Measurements from ENCODE around the gene TCF25. TPM values are rescaled to one million over a fixed set of nuclear protein-coding genes. Genes with fewer than 3 reads are reported as not detected.
A peak's percentile ranks its signal among the peaks of the same experiment; 100 is the strongest.

Gene TCF25
- total and polyA plus RNA-seq, 5 donors from 2014 or later, result 75.2 to 431 (median 78.5) TPM

DNA sequence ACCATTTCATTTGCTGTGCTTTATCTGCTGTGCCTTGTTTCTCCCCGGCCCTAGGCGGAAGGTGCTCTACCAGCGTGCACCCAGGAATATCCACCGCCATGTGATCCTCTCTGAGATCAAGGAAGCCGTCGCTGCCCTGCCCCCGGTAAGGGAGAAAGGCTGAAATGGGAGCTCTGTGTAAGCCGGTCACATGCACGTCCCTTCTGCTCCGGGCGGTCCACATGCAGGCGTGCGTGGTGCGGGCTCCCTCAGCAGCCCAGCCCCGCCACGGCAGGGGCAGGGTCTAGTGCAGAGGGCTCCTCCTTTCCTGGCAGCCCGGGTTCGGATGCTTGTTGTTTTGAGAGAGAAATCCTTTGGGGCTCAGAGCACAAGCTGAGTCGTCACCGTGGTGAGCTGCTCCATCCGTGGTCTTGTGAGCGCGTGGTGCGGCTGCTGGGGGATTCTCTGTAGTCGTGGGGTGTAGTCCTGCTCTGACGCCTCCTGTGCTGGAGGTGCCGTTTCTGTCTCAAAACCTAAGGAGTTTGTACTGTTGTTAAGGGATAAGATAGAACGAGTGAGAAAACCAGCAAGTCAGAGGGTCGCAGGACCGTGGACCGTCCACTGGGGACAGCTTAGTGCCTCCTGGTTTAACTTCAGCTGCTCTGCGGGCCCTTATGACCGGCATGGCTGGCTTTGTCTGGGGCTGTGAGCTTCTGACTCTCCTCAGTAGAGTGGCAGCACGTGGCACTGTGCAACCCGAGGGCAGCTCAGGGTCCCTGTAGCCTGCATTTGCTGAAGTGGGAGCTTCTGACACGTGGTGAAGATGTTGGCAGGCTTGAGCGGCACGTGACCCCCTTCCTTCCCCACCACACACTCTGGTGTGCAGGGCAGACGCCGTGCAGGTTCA is 33.0 kb downstream of the TCF25 start:
- peaks cover 37% of the 10 kb centered on the region for H3K36me3 ChIP-seq (ENCODE audit: control insufficient read depth, insufficient read depth, low read length)
- no peak overlapping the region for H3K27ac ChIP-seq (ENCODE audit: insufficient read depth, low read length, poor library complexity, severe bottlenecking)
- no peak overlapping the region for H3K4me3 ChIP-seq (ENCODE audit: low read depth, low read length)
- Mint-ChIP-seq H3K4me1 (peaks cover 0 to 7% (median 2%) of the 10 kb centered on the region in 4 donors), H3K27me3 (no peaks in the 10 kb centered on the region), H3K27ac (peak overlapping the region in 1 of 3 donors; percentile 14), H3K9me3 (no peaks in the 10 kb centered on the region), H3K36me3 (peaks cover 13% of the 10 kb centered on the region), H3K4me3 (no peak overlapping the region)
- ATAC-seq (ENCODE audit: low read depth in 2 of 2) (no peak), DNase-seq (no peak)
- H3K27me3 ChIP-seq (ENCODE audit: control insufficient read depth, insufficient read depth, low read length), result no peaks in the 10 kb centered on the region
- H3K4me1 ChIP-seq (ENCODE audit: control insufficient read depth, insufficient read depth, low read length, poor library complexity, severe bottlenecking), result no peaks in the 10 kb centered on the region
- H3K9me3 ChIP-seq (ENCODE audit: control insufficient read depth in 2 of 2, low read length in 2 of 2), result no peaks in the 10 kb centered on the region

DNA sequence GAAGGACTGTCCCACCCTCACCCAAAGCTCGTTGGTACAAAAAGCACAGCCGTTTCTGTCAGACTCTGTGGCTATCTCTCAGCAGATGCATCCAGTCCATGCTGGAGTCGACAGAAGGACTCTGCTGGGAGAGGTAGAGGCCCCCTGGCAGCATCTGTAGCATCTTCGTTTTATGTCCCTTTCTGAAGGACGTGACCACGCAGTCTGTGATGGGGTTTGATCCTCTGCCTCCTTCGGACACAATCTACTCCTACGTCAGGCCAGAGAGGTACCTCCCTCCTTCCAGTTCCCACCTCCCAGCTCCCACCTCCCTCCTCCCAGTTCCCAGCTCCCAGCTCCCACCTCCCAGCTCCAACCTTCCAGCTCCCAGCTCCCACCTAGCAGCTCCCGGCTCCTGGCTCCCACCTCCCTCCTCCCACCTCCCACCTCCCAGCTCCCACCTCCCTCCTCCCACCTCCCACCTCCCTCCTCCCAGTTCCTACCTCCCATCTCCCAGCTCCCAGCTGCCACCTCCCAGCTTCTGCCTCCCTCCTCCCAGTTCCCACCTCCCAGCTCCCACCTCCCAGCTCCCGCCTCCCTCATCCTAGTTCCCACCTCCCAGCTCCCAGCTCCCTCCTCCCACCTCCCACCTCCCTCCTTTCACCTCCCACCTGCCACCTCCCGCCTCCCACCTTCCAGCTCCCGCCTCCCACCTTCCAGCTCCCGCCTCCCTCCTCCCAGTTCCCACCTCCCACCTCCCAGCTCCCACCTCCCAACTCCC is 33.8 kb downstream of the TCF25 start:
- Mint-ChIP-seq H3K9me3 (no peaks in the 10 kb centered on the region), H3K36me3 (peaks cover 13% of the 10 kb centered on the region), H3K4me1 (peaks cover 0 to 8% (median 2%) of the 10 kb centered on the region in 4 donors), H3K27ac (peak overlapping the region in 1 of 3 donors; percentile 14), H3K4me3 (no peak overlapping the region), H3K27me3 (no peaks in the 10 kb centered on the region)
- ATAC-seq (ENCODE audit: low read depth in 2 of 2) (no peak), DNase-seq (no peak)
- H3K27ac ChIP-seq (ENCODE audit: insufficient read depth, low read length, poor library complexity, severe bottlenecking), result no peak overlapping the region
- H3K4me3 ChIP-seq (ENCODE audit: low read depth, low read length), result no peak overlapping the region
- no peaks in the 10 kb centered on the region for H3K9me3 ChIP-seq (ENCODE audit: control insufficient read depth in 2 of 2, low read length in 2 of 2)
- peaks cover 37% of the 10 kb centered on the region for H3K36me3 ChIP-seq (ENCODE audit: control insufficient read depth, insufficient read depth, low read length)
- no peaks in the 10 kb centered on the region for H3K27me3 ChIP-seq (ENCODE audit: control insufficient read depth, insufficient read depth, low read length)
- H3K4me1 ChIP-seq (ENCODE audit: control insufficient read depth, insufficient read depth, low read length, poor library complexity, severe bottlenecking), result no peaks in the 10 kb centered on the region

DNA sequence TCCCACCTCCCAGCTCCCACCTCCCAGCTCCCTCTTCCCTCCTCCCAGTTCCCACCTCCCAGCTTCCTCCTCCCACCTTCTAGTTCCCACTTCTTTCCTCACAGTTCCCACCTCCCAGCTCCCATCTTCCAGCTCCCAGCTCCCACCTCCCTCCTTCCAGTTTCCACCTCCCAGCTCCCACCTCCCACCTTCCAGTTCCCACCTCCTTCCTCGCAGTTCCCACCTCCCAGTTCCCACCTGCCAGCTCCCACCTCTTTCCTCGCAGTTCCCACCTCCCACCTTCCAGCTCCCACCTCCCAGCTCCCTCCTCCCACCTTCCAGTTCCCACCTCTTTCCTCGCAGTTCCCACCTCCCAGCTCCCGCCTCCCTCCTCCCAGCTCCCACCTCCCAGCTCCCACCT is 34.8 kb downstream of the TCF25 start:
- no peaks in the 10 kb centered on the region for H3K27me3 ChIP-seq (ENCODE audit: control insufficient read depth, insufficient read depth, low read length)
- Mint-ChIP-seq H3K4me1 (peaks cover 0 to 8% (median 2%) of the 10 kb centered on the region in 4 donors), H3K4me3 (no peak overlapping the region), H3K27me3 (no peaks in the 10 kb centered on the region), H3K27ac (no peak overlapping the region), H3K36me3 (peaks cover 15% of the 10 kb centered on the region), H3K9me3 (no peaks in the 10 kb centered on the region)
- H3K4me3 ChIP-seq (ENCODE audit: low read depth, low read length), result no peak overlapping the region
- no peaks in the 10 kb centered on the region for H3K4me1 ChIP-seq (ENCODE audit: control insufficient read depth, insufficient read depth, low read length, poor library complexity, severe bottlenecking)
- DNase-seq, result no peak
- no peak overlapping the region for H3K27ac ChIP-seq (ENCODE audit: insufficient read depth, low read length, poor library complexity, severe bottlenecking)
- peaks cover 33% of the 10 kb centered on the region for H3K36me3 ChIP-seq (ENCODE audit: control insufficient read depth, insufficient read depth, low read length)
- no peak for ATAC-seq (ENCODE audit: low read depth in 2 of 2)
- no peaks in the 10 kb centered on the region for H3K9me3 ChIP-seq (ENCODE audit: control insufficient read depth in 2 of 2, low read length in 2 of 2)

DNA sequence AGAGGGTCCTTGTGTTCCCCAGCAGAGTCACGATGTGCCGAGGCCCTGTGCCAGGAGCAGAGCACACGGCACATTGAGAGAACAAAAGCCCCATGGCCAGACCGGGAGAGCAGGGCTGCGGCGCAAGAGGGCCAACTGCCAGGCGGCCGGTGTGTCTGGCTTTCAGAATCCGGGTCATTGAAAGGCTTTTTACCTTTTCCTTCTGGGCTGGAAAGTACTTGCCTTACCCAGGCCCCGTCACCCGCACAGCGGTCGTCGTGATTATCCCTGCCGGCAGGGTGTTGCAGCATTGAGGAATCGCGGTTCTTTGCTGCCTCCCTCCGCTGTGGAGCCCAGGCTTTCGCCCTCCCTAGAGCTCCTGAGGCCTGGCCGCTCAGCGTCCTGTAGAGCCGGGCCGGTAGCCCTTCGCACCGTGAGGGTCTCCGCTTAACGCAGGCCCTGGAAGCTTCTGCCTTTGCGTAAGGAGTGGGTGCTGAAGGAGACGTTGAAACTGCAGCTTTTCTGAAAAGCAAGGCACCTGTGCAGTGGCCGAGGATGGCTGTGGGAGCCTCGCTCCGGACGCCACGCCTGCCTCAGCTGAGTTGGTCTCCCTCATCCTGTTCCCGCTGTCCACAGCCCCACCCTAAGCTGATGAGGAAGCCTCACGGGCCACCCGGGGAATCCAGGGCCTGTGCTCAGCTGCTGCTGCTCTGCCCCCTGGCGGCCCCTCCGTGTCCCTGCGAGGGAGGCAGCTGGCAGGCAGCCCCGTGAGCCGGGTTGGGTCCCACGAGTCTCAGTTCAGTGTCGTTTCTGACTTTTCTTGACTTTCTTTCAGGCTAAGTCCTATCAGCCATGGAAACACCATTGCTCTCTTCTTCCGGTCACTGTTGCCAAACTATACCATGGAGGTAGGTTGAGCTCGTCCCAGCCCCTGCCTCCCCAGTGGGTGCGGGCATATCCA is 36.7 kb downstream of the TCF25 start:
- peaks cover 0 to 12% (median 4%) of the 10 kb centered on the region in 4 donors for H3K4me1 Mint-ChIP-seq
- H3K9me3 ChIP-seq (ENCODE audit: control insufficient read depth in 2 of 2, low read length in 2 of 2), result no peaks in the 10 kb centered on the region
- no peak overlapping the region for H3K4me3 Mint-ChIP-seq
- no peak overlapping the region for H3K4me3 ChIP-seq (ENCODE audit: low read depth, low read length)
- peak; percentile 70 to 76 for ATAC-seq (ENCODE audit: low read depth in 2 of 2)
- H3K4me1 ChIP-seq (ENCODE audit: control insufficient read depth, insufficient read depth, low read length, poor library complexity, severe bottlenecking), result no peaks in the 10 kb centered on the region
- H3K27ac ChIP-seq (ENCODE audit: insufficient read depth, low read length, poor library complexity, severe bottlenecking), result no peak overlapping the region
- no peaks in the 10 kb centered on the region for H3K27me3 Mint-ChIP-seq
- peak; percentile 39 to 65 (median 64) for DNase-seq
- H3K36me3 Mint-ChIP-seq, result peaks cover 16% of the 10 kb centered on the region
- H3K27ac Mint-ChIP-seq, result no peak overlapping the region
- no peaks in the 10 kb centered on the region for H3K9me3 Mint-ChIP-seq
- no peaks in the 10 kb centered on the region for H3K27me3 ChIP-seq (ENCODE audit: control insufficient read depth, insufficient read depth, low read length)
- peaks cover 22% of the 10 kb centered on the region for H3K36me3 ChIP-seq (ENCODE audit: control insufficient read depth, insufficient read depth, low read length)

DNA sequence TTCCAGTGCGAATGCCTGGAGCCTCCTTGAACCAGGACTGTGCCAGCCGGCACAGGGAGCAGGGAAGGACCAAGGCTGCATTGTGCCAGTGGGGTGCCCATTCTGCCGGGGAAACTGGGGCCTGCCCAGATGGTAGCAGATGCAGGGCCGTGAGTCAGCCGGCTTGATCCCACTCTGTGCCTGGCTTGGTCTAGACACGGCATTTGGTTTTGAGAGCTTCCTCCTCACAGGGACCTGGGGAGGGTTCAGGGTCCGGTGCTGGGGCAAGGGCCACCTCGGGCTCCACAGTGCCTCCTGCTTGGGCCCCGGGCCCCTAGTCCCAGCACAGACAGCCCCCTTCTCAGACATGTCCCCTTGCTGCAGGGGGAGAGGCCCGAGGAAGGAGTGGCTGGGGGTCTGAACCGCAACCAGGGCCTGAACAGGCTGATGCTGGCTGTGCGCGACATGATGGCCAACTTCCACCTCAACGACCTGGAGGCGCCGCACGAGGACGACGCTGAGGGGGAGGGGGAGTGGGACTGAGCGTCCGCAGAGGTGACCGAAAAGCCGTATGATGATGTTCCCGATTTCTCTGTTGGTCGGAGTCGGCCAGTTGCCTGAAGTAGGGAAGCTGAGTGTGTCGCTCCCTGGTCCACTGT is 37.4 kb downstream of the TCF25 start:
- ATAC-seq (ENCODE audit: low read depth in 2 of 2) (no peak), DNase-seq (no peak)
- Mint-ChIP-seq H3K27me3 (no peaks in the 10 kb centered on the region), H3K27ac (no peak overlapping the region), H3K36me3 (peaks cover 10% of the 10 kb centered on the region), H3K4me3 (no peak overlapping the region), H3K4me1 (peaks cover 0 to 12% (median 4%) of the 10 kb centered on the region in 4 donors), H3K9me3 (no peaks in the 10 kb centered on the region)
- no peaks in the 10 kb centered on the region for H3K27me3 ChIP-seq (ENCODE audit: control insufficient read depth, insufficient read depth, low read length)
- no peaks in the 10 kb centered on the region for H3K9me3 ChIP-seq (ENCODE audit: control insufficient read depth in 2 of 2, low read length in 2 of 2)
- H3K4me3 ChIP-seq (ENCODE audit: low read depth, low read length), result no peak overlapping the region
- H3K36me3 ChIP-seq (ENCODE audit: control insufficient read depth, insufficient read depth, low read length), result peaks cover 16% of the 10 kb centered on the region
- no peak overlapping the region for H3K27ac ChIP-seq (ENCODE audit: insufficient read depth, low read length, poor library complexity, severe bottlenecking)
- H3K4me1 ChIP-seq (ENCODE audit: control insufficient read depth, insufficient read depth, low read length, poor library complexity, severe bottlenecking), result no peaks in the 10 kb centered on the region

DNA sequence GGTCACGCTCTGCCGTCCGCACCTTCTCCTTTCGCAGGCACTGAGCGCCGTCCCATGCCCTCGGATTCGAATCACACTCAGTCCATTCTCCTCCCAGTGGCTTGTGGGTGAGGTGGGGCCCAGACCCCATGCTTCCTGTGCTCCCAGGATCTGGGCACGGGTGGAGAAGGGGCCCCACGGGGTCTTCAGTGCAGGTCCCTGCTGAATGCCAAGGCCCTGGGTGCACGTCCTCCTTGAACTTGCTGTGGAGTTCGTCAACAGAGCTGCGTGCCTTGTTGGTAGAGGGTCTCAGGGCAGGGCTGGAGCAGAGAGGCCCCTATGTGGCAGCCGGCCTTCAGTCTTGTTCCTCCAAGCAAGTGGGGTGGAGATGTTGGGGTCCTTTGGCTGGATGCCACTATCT is 38.0 kb downstream of the TCF25 start:
- peaks cover 5% of the 10 kb centered on the region for H3K36me3 Mint-ChIP-seq
- peaks cover 0 to 14% (median 6%) of the 10 kb centered on the region in 4 donors for H3K4me1 Mint-ChIP-seq
- Histone ChIP-seq H3K36me3 (ENCODE audit: control insufficient read depth, insufficient read depth, low read length) (peaks cover 10% of the 10 kb centered on the region), H3K9me3 (ENCODE audit: control insufficient read depth in 2 of 2, low read length in 2 of 2) (no peaks in the 10 kb centered on the region), H3K4me3 (ENCODE audit: low read depth, low read length) (no peak overlapping the region), H3K27me3 (ENCODE audit: control insufficient read depth, insufficient read depth, low read length) (no peaks in the 10 kb centered on the region), H3K4me1 (ENCODE audit: control insufficient read depth, insufficient read depth, low read length, poor library complexity, severe bottlenecking) (peaks cover 1% of the 10 kb centered on the region), H3K27ac (ENCODE audit: insufficient read depth, low read length, poor library complexity, severe bottlenecking) (no peak overlapping the region)
- no peaks in the 10 kb centered on the region for H3K9me3 Mint-ChIP-seq
- H3K27ac Mint-ChIP-seq, result no peak overlapping the region
- ATAC-seq (ENCODE audit: low read depth in 2 of 2), result no peak
- no peaks in the 10 kb centered on the region for H3K27me3 Mint-ChIP-seq
- no peak overlapping the region for H3K4me3 Mint-ChIP-seq
- DNase-seq, result no peak

DNA sequence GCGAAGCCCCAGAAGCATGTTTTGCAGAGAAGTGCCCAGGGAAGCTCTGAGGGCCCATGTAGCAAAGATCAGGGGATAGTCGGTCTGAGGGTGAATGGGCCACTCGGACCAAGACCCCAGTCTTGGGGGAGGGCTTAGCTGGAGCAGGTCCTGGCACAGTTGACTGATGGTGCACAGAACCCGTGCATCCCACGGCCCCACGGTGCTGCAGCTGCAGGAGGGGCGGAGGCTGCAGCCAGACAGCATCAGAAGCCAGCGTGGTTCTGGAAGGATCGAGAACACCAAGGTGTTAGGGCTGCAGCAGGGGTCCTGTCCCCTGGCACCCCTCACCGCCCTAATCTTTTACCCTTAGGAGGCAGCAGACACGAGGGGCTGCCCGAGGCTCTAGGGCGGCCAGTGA is 38.8 kb downstream of the TCF25 start:
- no peak overlapping the region for H3K27ac Mint-ChIP-seq
- peaks cover 0 to 17% (median 7%) of the 10 kb centered on the region in 4 donors for H3K4me1 Mint-ChIP-seq
- ATAC-seq (ENCODE audit: low read depth in 2 of 2) (no peak), DNase-seq (no peak)
- peaks cover 6% of the 10 kb centered on the region for H3K4me1 ChIP-seq (ENCODE audit: control insufficient read depth, insufficient read depth, low read length, poor library complexity, severe bottlenecking)
- no peaks in the 10 kb centered on the region for H3K9me3 ChIP-seq (ENCODE audit: control insufficient read depth in 2 of 2, low read length in 2 of 2)
- H3K36me3 ChIP-seq (ENCODE audit: control insufficient read depth, insufficient read depth, low read length), result peaks cover 6% of the 10 kb centered on the region
- no peaks in the 10 kb centered on the region for H3K27me3 Mint-ChIP-seq
- peak overlapping the region in 1 of 4 donors; percentile 33 for H3K4me3 Mint-ChIP-seq
- no peak overlapping the region for H3K27ac ChIP-seq (ENCODE audit: insufficient read depth, low read length, poor library complexity, severe bottlenecking)
- H3K36me3 Mint-ChIP-seq, result peaks cover 4% of the 10 kb centered on the region
- no peaks in the 10 kb centered on the region for H3K9me3 Mint-ChIP-seq
- no peak overlapping the region for H3K4me3 ChIP-seq (ENCODE audit: low read depth, low read length)
- H3K27me3 ChIP-seq (ENCODE audit: control insufficient read depth, insufficient read depth, low read length), result no peaks in the 10 kb centered on the region
